ENCODE measurements around the gene RDH5.

The RDH5 gene

GRCh38 chr12:55720071-55720564, at the start of gene RDH5:
RDH5 (plus strand) TSS chr12:55720393; CDS start chr12:55721185, 792 bp downstream.
- Mint-ChIP-seq H3K4me3 (no peak within 1 kb of the TSS), H3K27ac (no peak within 1 kb of the TSS), H3K27me3 (no peaks in the 10 kb centered on the region), H3K4me1 (ENCODE audit: low read depth) (peaks cover 63% of the 10 kb centered on the region), H3K9me3 (no peaks in the 10 kb centered on the region), H3K36me3 (ENCODE audit: low read depth) (peaks cover 56% of the 10 kb centered on the region)
- intact Hi-C loops (cut with micrococcal nuclease): no loop called here

GRCh38 chr12:55671746-55672145, 48.4 kb upstream of the RDH5 start:
- H3K36me3 Mint-ChIP-seq (ENCODE audit: low read depth): no peaks in the 10 kb centered on the region
- no peaks in the 10 kb centered on the region for H3K9me3 Mint-ChIP-seq
- no peak overlapping the region for H3K4me3 Mint-ChIP-seq
- intact Hi-C loops (cut with micrococcal nuclease): no loop called here
- H3K27me3 Mint-ChIP-seq: no peaks in the 10 kb centered on the region
- H3K4me1 Mint-ChIP-seq (ENCODE audit: low read depth): peaks cover 45% of the 10 kb centered on the region
- H3K27ac Mint-ChIP-seq: no peak overlapping the region

GRCh38 chr12:55673638-55674037, 46.6 kb upstream of the RDH5 start:
- Mint-ChIP-seq H3K4me3 (peak overlapping the region; percentile 18), H3K4me1 (ENCODE audit: low read depth) (peaks cover 47% of the 10 kb centered on the region), H3K27me3 (no peaks in the 10 kb centered on the region), H3K9me3 (no peaks in the 10 kb centered on the region), H3K36me3 (ENCODE audit: low read depth) (no peaks in the 10 kb centered on the region), H3K27ac (peak overlapping the region; percentile 65)
- intact Hi-C loops (cut with micrococcal nuclease): no loop called here

GRCh38 chr12:55675666-55676065, 44.5 kb upstream of the RDH5 start:
- H3K27me3 Mint-ChIP-seq: no peaks in the 10 kb centered on the region
- no peaks in the 10 kb centered on the region for H3K36me3 Mint-ChIP-seq (ENCODE audit: low read depth)
- H3K9me3 Mint-ChIP-seq: no peaks in the 10 kb centered on the region
- intact Hi-C loops (cut with micrococcal nuclease): no loop called here
- peak overlapping the region; percentile 65 for H3K27ac Mint-ChIP-seq
- H3K4me1 Mint-ChIP-seq (ENCODE audit: low read depth): peaks cover 41% of the 10 kb centered on the region
- H3K4me3 Mint-ChIP-seq: no peak overlapping the region

GRCh38 chr12:55676707-55677106, 43.5 kb upstream of the RDH5 start:
- H3K27me3 Mint-ChIP-seq: peaks cover 5% of the 10 kb centered on the region
- no peaks in the 10 kb centered on the region for H3K36me3 Mint-ChIP-seq (ENCODE audit: low read depth)
- H3K27ac Mint-ChIP-seq: peak overlapping the region; percentile 65

GRCh38 chr12:55679691-55680090, 40.5 kb upstream of the RDH5 start:
- no peak overlapping the region for H3K27ac Mint-ChIP-seq
- H3K36me3 Mint-ChIP-seq (ENCODE audit: low read depth): no peaks in the 10 kb centered on the region
- intact Hi-C loops (cut with micrococcal nuclease): no loop called here
- peaks cover 39% of the 10 kb centered on the region for H3K4me1 Mint-ChIP-seq (ENCODE audit: low read depth)
- H3K4me3 Mint-ChIP-seq: no peak overlapping the region
- H3K9me3 Mint-ChIP-seq: no peaks in the 10 kb centered on the region
- H3K27me3 Mint-ChIP-seq: peaks cover 10% of the 10 kb centered on the region

More at GRCh38 chr12:55676707-55677106, 43.5 kb upstream of the RDH5 start:
- Mint-ChIP-seq H3K9me3 (no peaks in the 10 kb centered on the region), H3K4me3 (no peak overlapping the region), H3K4me1 (ENCODE audit: low read depth) (peaks cover 51% of the 10 kb centered on the region)
- intact Hi-C loops (cut with micrococcal nuclease): no loop called here

- Mint-ChIP-seq H3K9me3 (no peaks in the 10 kb centered on the region), H3K27me3 (peaks cover 10% of the 10 kb centered on the region), H3K4me1 (ENCODE audit: low read depth) (peaks cover 22% of the 10 kb centered on the region), H3K4me3 (peak overlapping the region; percentile 48), H3K27ac (peak overlapping the region; percentile 63), H3K36me3 (ENCODE audit: low read depth) (no peaks in the 10 kb centered on the region)
- intact Hi-C loops (cut with micrococcal nuclease): no loop called here
Measured at GRCh38 chr12:55681142-55682077, 38.8 kb upstream of the RDH5 start.

GRCh38 chr12:55682087-55682796, 38.0 kb upstream of the RDH5 start:
- H3K4me3 Mint-ChIP-seq: no peak overlapping the region
- intact Hi-C loops (cut with micrococcal nuclease): no loop called here
- H3K27me3 Mint-ChIP-seq: peaks cover 10% of the 10 kb centered on the region
- peaks cover 22% of the 10 kb centered on the region for H3K4me1 Mint-ChIP-seq (ENCODE audit: low read depth)
- H3K36me3 Mint-ChIP-seq (ENCODE audit: low read depth): no peaks in the 10 kb centered on the region
- H3K27ac Mint-ChIP-seq: no peak overlapping the region
- H3K9me3 Mint-ChIP-seq: no peaks in the 10 kb centered on the region

- Mint-ChIP-seq H3K36me3 (ENCODE audit: low read depth) (no peaks in the 10 kb centered on the region), H3K4me1 (ENCODE audit: low read depth) (peaks cover 22% of the 10 kb centered on the region), H3K27ac (no peak overlapping the region), H3K4me3 (no peak overlapping the region), H3K9me3 (no peaks in the 10 kb centered on the region), H3K27me3 (peaks cover 11% of the 10 kb centered on the region)
- intact Hi-C loops (cut with micrococcal nuclease): no loop called here
Measured at GRCh38 chr12:55683676-55684075, 36.5 kb upstream of the RDH5 start.

GRCh38 chr12:55684761-55685370, 35.3 kb upstream of the RDH5 start:
- intact Hi-C loops (cut with micrococcal nuclease): no loop called here
- H3K36me3 Mint-ChIP-seq (ENCODE audit: low read depth): no peaks in the 10 kb centered on the region
- H3K4me1 Mint-ChIP-seq (ENCODE audit: low read depth): peaks cover 22% of the 10 kb centered on the region

GRCh38 chr12:55685671-55686070, 34.5 kb upstream of the RDH5 start:
- intact Hi-C loops (cut with micrococcal nuclease): no loop called here
- Mint-ChIP-seq H3K9me3 (no peaks in the 10 kb centered on the region), H3K27ac (no peak overlapping the region), H3K27me3 (peaks cover 11% of the 10 kb centered on the region), H3K4me1 (ENCODE audit: low read depth) (peaks cover 20% of the 10 kb centered on the region), H3K36me3 (ENCODE audit: low read depth) (no peaks in the 10 kb centered on the region), H3K4me3 (no peak overlapping the region)

More at GRCh38 chr12:55684761-55685370, 35.3 kb upstream of the RDH5 start:
- H3K27ac Mint-ChIP-seq: no peak overlapping the region
- H3K4me3 Mint-ChIP-seq: no peak overlapping the region
- H3K27me3 Mint-ChIP-seq: peaks cover 11% of the 10 kb centered on the region
- no peaks in the 10 kb centered on the region for H3K9me3 Mint-ChIP-seq

- Mint-ChIP-seq H3K36me3 (ENCODE audit: low read depth) (no peaks in the 10 kb centered on the region), H3K9me3 (no peaks in the 10 kb centered on the region), H3K4me3 (no peak overlapping the region), H3K4me1 (ENCODE audit: low read depth) (peaks cover 12% of the 10 kb centered on the region), H3K27me3 (peaks cover 9% of the 10 kb centered on the region), H3K27ac (no peak overlapping the region)
- intact Hi-C loops (cut with micrococcal nuclease): no loop called here
Measured at GRCh38 chr12:55686366-55687010, 33.7 kb upstream of the RDH5 start.

- no peaks in the 10 kb centered on the region for H3K36me3 Mint-ChIP-seq (ENCODE audit: low read depth)
- peaks cover 5% of the 10 kb centered on the region for H3K4me1 Mint-ChIP-seq (ENCODE audit: low read depth)
- no peaks in the 10 kb centered on the region for H3K9me3 Mint-ChIP-seq
- peaks cover 4% of the 10 kb centered on the region for H3K27me3 Mint-ChIP-seq
- H3K27ac Mint-ChIP-seq: no peak overlapping the region
- intact Hi-C loops (cut with micrococcal nuclease): no loop called here
- H3K4me3 Mint-ChIP-seq: no peak overlapping the region
Measured at GRCh38 chr12:55687746-55688145, 32.4 kb upstream of the RDH5 start.
